ENCODE results near the gene UBR4. TPM values are rescaled to one million over a fixed set of nuclear protein-coding genes. Genes with fewer than 3 reads are reported as not detected.

UBR4 gene
- total RNA-seq, 4 donors from 2014 or later: 193 to 292 (median 229) TPM

GRCh38 chr1:19179597-19180264, 30.3 kb downstream of the UBR4 start:
- peak overlapping the region in 1 of 4 donors; percentile 13 for H3K27ac ChIP-seq
- H3K36me3 ChIP-seq: peaks cover 0 to 94% (median 4%) of the 10 kb centered on the region in 3 donors
- no peaks in the 10 kb centered on the region for H3K9me3 ChIP-seq
- no peaks in the 10 kb centered on the region for H3K27me3 ChIP-seq
- DNase-seq: no peak
- no peak overlapping the region for H3K4me3 ChIP-seq
- TF ChIP-seq CTCF (IDR thresholded peaks at IDR 0.05): peak in 3 of 6 experiments; percentile 31 to 40 (median 37)
- no peak for TF ChIP-seq POLR2A (IDR thresholded peaks at IDR 0.05)
- no peaks in the 10 kb centered on the region for H3K4me1 ChIP-seq

- DNase-seq: no peak
- Histone ChIP-seq H3K4me3 (no peak overlapping the region), H3K27ac (peak overlapping the region in 1 of 4 donors; percentile 13), H3K36me3 (peaks cover 0 to 94% (median 4%) of the 10 kb centered on the region in 3 donors), H3K9me3 (no peaks in the 10 kb centered on the region), H3K4me1 (no peaks in the 10 kb centered on the region), H3K27me3 (no peaks in the 10 kb centered on the region)
- TF ChIP-seq CTCF (IDR thresholded peaks at IDR 0.05) (no peak), POLR2A (IDR thresholded peaks at IDR 0.05) (no peak)
These were observed 31.2 kb downstream of the UBR4 start for GRCh38 chr1:19178734-19179398.

GRCh38 chr1:19177811-19178210, 32.3 kb downstream of the UBR4 start:
- Histone ChIP-seq H3K36me3 (peaks cover 0 to 94% (median 4%) of the 10 kb centered on the region in 3 donors), H3K27ac (no peak overlapping the region), H3K4me3 (no peak overlapping the region), H3K9me3 (no peaks in the 10 kb centered on the region), H3K27me3 (no peaks in the 10 kb centered on the region), H3K4me1 (no peaks in the 10 kb centered on the region)
- TF ChIP-seq POLR2A (IDR thresholded peaks at IDR 0.05) (no peak), CTCF (IDR thresholded peaks at IDR 0.05) (no peak)
- no peak for DNase-seq

GRCh38 chr1:19169642-19170041, 40.4 kb downstream of the UBR4 start:
- TF ChIP-seq POLR2A (IDR thresholded peaks at IDR 0.05) (no peak), CTCF (IDR thresholded peaks at IDR 0.05) (no peak)
- Histone ChIP-seq H3K9me3 (no peaks in the 10 kb centered on the region), H3K4me3 (no peak overlapping the region), H3K27ac (no peak overlapping the region), H3K4me1 (no peaks in the 10 kb centered on the region), H3K27me3 (no peaks in the 10 kb centered on the region), H3K36me3 (peaks cover 0 to 100% (median 0%) of the 10 kb centered on the region in 3 donors)
- no peak for DNase-seq

- Histone ChIP-seq H3K4me3 (no peak overlapping the region), H3K36me3 (peaks cover 0 to 100% (median 0%) of the 10 kb centered on the region in 3 donors), H3K27ac (no peak overlapping the region), H3K4me1 (no peaks in the 10 kb centered on the region), H3K27me3 (no peaks in the 10 kb centered on the region), H3K9me3 (no peaks in the 10 kb centered on the region)
- TF ChIP-seq CTCF (IDR thresholded peaks at IDR 0.05) (no peak), POLR2A (IDR thresholded peaks at IDR 0.05) (no peak)
- DNase-seq: no peak
These were observed 42.9 kb downstream of the UBR4 start for GRCh38 chr1:19167140-19167539.

Data from Peyer's patch (tissue), 4 donors.